Subcutaneous adipose tissue (tissue), 4 donors: Measurements from ENCODE around the gene UMODL1. TPM values are rescaled to one million over a fixed set of nuclear protein-coding genes. Genes with fewer than 3 reads are reported as not detected.

Source experiments
- total RNA-seq, 4 donors: library from RNA; depleted of rRNA; stranded (reverse); fragments of >200 nt; gene quantifications; one replicate each; pipeline ENCODE4 v1.1.0, GENCODE V29; 2016
- TF ChIP-seq, protein P1 (sequence below): fragments of 450-650 bp; IDR thresholded peaks from one replicate; pipeline ENCODE4 v1.5.1; 2016; ENCODE audit warnings: low read depth, mild to moderate bottlenecking, control low read depth, antibody characterized with exemption, moderate library complexity

Gene UMODL1
- total RNA-seq, 4 donors from 2014 or later, result 0.17 to 0.19 TPM; not detected in 2

- TF ChIP-seq, protein P1, sequence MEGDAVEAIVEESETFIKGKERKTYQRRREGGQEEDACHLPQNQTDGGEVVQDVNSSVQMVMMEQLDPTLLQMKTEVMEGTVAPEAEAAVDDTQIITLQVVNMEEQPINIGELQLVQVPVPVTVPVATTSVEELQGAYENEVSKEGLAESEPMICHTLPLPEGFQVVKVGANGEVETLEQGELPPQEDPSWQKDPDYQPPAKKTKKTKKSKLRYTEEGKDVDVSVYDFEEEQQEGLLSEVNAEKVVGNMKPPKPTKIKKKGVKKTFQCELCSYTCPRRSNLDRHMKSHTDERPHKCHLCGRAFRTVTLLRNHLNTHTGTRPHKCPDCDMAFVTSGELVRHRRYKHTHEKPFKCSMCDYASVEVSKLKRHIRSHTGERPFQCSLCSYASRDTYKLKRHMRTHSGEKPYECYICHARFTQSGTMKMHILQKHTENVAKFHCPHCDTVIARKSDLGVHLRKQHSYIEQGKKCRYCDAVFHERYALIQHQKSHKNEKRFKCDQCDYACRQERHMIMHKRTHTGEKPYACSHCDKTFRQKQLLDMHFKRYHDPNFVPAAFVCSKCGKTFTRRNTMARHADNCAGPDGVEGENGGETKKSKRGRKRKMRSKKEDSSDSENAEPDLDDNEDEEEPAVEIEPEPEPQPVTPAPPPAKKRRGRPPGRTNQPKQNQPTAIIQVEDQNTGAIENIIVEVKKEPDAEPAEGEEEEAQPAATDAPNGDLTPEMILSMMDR, result no peak
These were observed 14.6 kb upstream of the UMODL1 start for GRCh38 chr21:42056468-42056867.

DNA sequence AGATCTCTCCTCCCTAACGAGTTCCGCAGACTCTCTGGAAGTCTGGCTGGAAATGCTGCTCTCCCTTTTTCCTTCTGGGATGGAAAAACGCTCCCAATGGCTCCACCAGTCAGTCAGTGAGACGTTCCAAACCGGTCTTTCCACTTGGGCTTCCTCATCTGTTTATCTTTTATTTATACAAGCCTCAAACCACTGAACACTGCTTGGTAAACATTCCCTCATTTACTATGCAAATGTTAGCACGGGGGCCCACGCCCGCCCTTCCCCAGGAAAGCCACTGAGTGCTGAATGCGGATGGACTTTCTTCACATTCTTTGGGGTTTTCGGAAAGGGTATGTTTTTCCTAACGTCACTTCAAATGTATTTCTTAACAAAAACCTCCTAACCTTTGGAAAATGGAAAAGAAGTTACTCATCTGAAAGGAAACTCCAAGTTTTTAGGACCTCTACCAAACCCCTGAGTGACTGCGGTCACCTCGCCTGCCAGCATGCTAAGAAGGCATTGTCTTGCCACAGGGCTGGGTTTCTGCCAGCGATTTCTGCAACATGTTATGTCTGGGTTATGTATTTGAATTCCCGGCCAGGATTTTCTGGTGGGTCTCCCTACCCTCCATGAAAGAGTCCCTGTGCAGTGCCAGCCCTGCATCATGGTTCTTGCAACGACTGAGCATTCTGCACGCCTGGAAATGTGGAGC lies 14.0 kb upstream of the UMODL1 start:
- TF ChIP-seq, protein P1, result no peak

DNA sequence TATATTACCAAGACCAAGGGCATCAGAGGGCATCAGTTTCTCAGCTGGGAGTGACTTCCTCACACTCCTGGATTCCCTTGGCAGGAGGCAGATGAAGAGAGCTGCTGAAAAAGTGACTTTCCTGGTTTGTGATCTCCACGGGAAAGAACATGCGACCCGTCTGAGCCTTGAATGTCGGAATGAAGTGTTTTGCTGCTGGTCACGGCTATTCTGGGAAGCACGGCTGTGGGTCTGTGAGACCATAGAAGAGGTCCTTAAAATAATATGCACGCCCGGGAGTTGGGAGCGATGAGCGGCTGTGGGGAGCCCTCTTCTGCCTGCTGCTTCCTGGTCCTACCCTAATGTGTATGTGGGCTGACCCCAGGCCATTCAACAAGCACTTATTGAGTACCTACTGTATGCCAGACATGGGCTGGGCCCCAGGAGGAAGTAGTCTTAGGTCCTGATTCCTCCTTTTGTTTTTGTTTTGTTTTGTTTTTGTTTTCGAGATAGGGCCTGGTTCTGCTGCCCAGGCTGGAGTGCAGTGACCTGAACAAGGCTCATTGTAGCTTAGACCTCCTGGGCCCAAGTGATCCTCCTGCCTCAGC lies 13.2 kb upstream of the UMODL1 start:
- TF ChIP-seq, protein P1, result no peak

- TF ChIP-seq, protein P1, result no peak
These were observed 12.4 kb upstream of the UMODL1 start for GRCh38 chr21:42058631-42059111.

DNA sequence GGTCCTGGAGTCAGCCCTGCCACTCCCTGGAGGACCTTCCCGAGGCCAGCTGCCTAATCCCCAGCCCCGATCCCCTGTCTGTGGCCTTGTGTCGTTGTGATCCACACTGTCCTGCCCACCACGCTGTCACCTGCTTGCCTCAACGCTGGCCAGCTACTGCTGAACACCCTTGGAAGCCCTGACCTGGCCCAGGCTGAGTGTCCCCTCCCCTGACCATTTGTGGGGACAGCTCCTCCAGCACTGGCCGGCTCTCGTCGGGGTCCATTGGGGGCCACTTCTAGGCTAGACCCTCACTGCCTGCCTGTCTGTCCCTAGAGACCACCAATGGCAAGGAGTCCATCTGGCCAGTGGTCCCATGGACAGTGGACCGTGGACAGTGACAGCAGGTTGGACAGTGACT lies 12.0 kb upstream of the UMODL1 start:
- TF ChIP-seq, protein P1, result no peak

GRCh38 chr21:42059721-42060120 lies 11.4 kb upstream of the UMODL1 start:
- TF ChIP-seq, protein P1, result no peak

DNA sequence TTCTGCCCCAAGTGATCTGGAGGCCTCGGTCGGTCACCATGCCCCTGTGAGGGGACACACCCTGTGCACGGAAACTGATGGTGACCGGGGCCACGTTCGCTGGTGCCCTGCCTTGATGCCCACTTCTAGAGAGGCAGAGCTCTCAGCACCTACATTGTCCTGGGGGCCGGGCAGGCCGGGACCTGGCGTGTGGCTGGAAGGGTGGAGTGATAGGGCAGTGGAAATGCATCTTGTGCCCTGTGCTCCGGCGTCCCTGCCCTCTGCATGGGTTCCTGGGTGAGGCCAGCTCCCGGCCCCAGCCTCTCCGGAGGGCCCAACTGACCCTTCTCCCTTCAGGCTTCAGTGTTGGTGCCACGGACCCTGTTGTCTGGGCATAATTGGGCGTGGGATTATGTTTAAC lies 11.0 kb upstream of the UMODL1 start:
- TF ChIP-seq, protein P1, result no peak
